ENCODE measurements around the gene IL7R.

The IL7R gene, protein sequence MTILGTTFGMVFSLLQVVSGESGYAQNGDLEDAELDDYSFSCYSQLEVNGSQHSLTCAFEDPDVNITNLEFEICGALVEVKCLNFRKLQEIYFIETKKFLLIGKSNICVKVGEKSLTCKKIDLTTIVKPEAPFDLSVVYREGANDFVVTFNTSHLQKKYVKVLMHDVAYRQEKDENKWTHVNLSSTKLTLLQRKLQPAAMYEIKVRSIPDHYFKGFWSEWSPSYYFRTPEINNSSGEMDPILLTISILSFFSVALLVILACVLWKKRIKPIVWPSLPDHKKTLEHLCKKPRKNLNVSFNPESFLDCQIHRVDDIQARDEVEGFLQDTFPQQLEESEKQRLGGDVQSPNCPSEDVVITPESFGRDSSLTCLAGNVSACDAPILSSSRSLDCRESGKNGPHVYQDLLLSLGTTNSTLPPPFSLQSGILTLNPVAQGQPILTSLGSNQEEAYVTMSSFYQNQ

DNA sequence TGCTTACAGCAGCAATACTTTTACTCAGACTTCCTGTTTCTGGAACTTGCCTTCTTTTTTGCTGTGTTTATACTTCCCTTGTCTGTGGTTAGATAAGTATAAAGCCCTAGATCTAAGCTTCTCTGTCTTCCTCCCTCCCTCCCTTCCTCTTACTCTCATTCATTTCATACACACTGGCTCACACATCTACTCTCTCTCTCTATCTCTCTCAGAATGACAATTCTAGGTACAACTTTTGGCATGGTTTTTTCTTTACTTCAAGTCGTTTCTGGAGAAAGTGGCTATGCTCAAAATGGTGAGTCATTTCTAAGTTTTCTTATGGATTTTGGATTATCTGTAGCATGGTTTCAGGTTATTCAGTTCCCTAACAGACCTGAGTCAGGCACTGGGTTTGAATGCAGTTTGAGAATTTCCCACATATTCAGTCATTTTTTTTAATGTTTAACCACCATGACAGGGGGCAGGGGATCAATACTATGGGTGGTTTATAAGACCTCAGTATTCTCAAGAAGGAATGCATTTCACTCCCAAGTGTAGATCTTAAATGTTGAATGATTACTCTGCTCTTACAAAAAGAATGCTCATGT lies at the start of gene IL7R:
IL7R (plus strand) TSS at position 127 of the 587 bp plus-strand sequence; CDS start at position 214, 87 bp downstream.
- no peak for DNase-seq (ENCODE audit: low read depth in 3 of 3)

DNA sequence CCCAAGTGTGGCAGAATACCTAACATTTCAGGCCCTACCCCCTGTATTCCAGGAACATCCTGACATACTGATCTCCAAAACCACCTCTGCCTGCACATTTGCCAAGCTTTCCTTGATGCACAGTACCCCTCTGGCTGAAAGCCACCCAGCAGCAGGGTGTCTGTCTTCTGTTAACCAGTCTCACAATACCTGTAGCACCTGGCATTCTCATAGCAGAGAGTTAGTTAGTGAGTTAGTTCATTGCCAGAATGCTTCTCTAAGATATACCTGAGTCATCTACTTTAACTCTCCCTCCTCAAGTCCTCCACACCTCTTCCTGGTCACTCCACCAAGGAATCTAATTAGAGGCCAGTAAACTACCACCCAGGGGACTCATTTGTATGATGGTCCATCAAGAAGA lies 46.1 kb upstream of the IL7R start:
- DNase-seq (ENCODE audit: low read depth in 3 of 3), result no peak

GRCh38 chr5:35811108-35811741 lies 45.5 kb upstream of the IL7R start:
- DNase-seq (ENCODE audit: low read depth in 3 of 3), result no peak

GRCh38 chr5:35813521-35813920 lies 43.2 kb upstream of the IL7R start:
- no peak for DNase-seq (ENCODE audit: low read depth in 3 of 3)

- no peak for DNase-seq (ENCODE audit: low read depth in 3 of 3)
Observed at GRCh38 chr5:35815089-35815936, 41.4 kb upstream of the IL7R start.

DNA sequence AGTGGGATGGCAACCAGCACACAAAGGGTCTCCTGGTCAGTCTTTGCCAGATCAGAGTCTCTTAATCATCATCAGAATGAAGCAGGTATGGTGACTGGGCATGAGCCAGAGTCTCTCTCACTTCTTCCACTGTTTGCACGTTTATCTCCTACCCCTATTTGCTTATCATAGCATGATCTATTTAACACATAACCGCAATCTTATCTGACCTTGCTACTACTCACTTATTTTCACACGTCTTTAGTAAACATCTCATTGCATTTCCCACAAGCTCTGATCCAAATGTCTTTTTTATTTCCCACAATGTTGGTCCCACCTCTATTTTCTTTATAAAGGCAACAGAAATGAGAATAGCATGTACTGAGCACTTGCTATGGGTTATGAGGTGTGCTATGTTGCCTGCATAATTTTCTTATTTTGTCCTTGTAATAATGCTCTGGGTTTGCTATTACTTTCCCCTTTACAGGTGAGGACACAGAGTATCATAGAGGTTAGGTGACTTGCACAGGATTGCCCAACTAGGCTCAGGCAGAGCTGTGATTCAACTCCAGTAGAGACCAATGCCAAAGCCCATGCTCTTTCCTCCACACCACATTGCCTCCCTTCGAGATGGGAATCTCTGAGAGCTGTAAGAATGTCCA lies 39.7 kb upstream of the IL7R start:
- DNase-seq (ENCODE audit: low read depth in 3 of 3), result no peak

- no peak for DNase-seq (ENCODE audit: low read depth in 3 of 3)
Observed at GRCh38 chr5:35819026-35819425, 37.7 kb upstream of the IL7R start.

DNA sequence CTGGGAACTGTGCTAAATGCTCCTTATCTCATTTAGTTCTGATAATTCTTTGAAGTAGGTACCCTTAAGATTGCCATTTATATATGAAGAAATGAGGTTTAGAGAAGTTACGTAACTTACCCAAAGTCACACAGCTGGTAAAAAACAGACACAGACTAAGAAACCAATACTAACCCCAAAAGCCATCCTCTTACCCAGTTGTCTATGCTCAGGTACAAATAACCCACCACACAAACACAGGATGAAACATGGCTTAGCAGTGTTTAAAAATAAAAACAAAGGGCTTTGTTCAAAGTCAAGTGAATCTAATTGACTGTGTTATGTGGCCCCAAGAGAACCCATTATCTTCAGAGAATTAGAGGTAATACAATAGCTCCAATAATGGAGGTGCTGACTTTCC lies 37.0 kb upstream of the IL7R start:
- DNase-seq (ENCODE audit: low read depth in 3 of 3), result no peak

DNA sequence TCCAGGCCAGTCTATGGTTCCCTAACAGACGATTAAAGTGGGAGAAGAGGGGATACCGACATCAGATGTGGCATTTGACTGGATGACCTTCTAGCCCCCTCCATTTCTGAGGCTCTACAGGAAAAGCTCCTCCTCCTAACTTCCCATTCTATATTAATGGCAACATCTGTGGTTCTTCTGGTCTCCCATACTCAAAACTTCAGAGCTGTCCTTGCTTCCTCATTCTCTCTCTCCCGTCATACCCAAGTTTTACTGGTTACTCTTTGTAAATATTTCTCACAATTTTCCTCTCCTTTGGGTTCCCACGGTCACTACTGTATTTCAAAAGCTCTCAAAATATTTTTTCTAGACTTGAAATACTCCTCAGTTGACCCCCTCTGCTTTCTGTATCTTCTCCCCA lies 36.0 kb upstream of the IL7R start:
- DNase-seq (ENCODE audit: low read depth in 3 of 3), result no peak

- DNase-seq (ENCODE audit: low read depth in 3 of 3), result no peak
Observed at GRCh38 chr5:35821513-35821912, 35.2 kb upstream of the IL7R start.

GRCh38 chr5:35822511-35822910 lies 34.2 kb upstream of the IL7R start:
- DNase-seq (ENCODE audit: low read depth in 3 of 3), result no peak

GRCh38 chr5:35823347-35824098 lies 33.2 kb upstream of the IL7R start:
- no peak for DNase-seq (ENCODE audit: low read depth in 3 of 3)

DNA sequence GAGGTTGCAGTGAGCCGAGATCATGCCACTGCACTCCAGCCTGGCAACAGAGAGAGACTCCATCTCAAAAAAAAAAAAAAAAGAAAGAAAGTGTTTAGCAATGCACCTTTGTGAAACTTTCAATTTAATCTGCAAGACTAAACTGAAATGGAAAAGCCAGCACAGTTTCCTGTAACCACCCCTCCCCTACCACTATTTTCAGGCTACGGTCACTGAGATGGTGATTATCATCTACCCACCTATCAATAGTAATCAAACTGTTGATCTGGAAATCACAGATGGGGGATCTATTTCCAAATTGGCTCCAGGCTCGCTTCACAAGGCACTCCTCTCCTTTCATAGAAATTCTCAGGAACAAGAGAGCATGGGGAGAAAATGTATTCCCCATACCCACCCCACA lies 30.6 kb upstream of the IL7R start:
- DNase-seq (ENCODE audit: low read depth in 3 of 3), result no peak

DNA sequence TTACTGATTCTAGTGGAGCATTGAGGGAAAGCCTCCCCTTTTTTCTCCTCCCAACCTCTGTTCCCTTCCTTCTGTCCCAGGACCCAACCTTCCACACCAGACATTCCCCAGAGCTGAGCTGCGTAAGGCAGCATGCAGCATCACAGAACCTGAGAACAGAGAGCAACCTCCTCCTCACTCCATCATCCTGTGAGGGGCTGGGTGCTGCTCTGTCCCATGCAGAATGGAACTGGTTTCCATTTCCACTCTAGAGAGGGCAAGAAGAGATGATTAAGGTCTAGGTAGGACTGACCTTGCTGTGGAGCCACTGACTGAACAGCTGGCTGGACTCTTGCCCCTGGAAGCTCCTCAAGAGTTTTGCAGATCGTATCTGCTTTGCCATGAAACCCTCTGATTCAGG lies 30.1 kb upstream of the IL7R start:
- no peak for DNase-seq (ENCODE audit: low read depth in 3 of 3)

GRCh38 chr5:35828082-35828598 lies 28.6 kb upstream of the IL7R start:
- no peak for DNase-seq (ENCODE audit: low read depth in 3 of 3)

DNA sequence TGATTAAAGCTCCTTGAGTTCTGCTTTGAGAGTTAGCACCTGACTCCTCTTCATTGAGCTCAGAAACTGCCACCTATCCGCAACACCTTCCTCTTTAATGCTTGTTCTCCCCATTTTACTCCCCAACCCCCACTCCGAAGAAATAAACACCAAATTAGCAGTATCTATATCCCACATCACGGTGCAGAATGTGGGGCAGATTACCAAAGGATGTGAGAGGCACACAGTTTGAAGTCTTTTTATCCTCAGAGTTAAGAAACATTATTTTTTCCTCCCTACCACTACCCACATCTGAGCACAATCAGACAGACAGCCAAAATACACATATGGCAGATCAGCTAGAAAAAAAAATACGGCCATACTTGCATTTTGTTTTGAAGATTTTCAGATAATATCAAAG lies 26.1 kb upstream of the IL7R start:
- no peak for DNase-seq (ENCODE audit: low read depth in 3 of 3)

GRCh38 chr5:35832762-35833161 lies 23.9 kb upstream of the IL7R start:
- DNase-seq (ENCODE audit: low read depth in 3 of 3), result no peak

DNA sequence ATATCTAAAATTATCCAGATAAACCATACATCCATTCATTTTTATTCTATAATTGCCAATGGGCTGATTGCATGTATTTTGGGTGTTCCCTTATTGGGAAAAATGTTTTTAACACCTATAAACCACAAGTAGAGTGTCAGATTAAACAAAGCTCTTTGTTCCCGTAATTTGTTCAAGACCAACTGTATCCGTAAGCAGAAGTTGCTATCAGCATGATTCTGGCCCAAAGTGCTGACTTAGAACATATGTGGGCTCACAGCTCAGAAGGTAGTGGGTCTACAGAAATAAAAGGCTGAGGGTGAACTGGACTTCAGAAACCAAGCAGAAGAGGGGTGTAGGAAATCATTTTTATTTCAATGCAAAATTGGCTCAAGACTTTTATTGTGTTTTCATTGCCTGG lies 23.5 kb upstream of the IL7R start:
- no peak for DNase-seq (ENCODE audit: low read depth in 3 of 3)

DNA sequence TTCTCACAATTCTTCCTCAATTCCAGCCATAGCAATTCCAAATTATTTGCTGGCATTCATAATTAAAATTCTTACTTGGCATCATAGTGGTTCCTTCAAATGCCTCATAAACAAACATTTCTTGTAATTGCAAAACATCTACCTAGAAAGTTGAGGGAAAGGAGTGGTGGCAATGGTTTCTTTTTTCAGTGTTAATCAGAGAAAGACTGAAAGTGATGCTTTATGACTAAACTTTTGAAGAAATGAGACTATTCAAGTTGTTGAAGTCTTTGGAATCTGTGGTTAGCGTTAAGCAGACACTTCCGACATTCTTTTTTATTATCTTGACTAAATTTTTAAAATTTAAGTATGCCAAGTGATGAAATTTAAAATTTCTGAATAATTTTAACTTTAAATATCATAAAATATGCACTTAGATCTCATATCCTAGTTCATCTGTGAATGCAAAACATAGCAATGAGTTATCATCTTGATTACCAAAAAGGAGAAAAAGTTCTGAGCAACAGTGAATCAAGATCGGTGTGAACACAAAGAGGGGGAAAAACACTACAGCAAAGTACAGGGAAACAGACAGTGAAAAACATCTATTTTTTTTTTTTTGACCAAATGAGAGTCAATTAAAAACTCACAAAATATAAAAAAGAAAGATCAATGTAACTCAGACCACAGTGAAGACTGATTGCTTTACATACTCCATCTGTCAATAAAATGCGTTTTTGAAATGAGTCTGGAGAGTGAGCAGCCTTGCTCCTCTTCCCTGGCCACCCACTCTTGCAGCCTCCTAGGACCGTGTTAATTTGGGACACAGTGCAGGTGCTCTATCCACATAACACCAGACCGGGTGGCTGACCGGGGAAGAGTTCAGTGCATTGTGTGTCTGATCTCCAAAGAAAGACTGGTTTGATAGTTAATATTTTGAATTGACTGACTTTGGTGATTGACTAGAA lies 20.6 kb upstream of the IL7R start:
- no peak for DNase-seq (ENCODE audit: low read depth in 3 of 3)

All from stimulated activated CD4-positive, alpha-beta T cell treated with anti-CD3 and anti-CD28 coated beads, TNF-alpha, amount 100 ng/mL, for 48 hours (primary cell).